Activated CD8-positive, alpha-beta memory T cell treated with anti-CD3 and anti-CD28 coated beads, Interleukin-2, amount 10 ng/mL, durations not matched to agents 7 days and 5 days (primary cell): ENCODE results near the gene NRGN. TPM values are rescaled to one million over a fixed set of nuclear protein-coding genes. Genes with fewer than 3 reads are reported as not detected.

Experiments
- ATAC-seq: fragments of 150-1000 bp; cut with Tn5 transposase; one replicate; pipeline ENCODE4 v1.10.0; 2021; ENCODE audit warnings: moderate library complexity
- CTCF ChIA-PET: fragments of 350-600 bp; sonication (Branson Sonifier 250); formaldehyde crosslinking; loops from one replicate; lab custom pipeline; 2021; ENCODE audit warnings: antibody characterized with exemption; lab: Charles Lee
- DNase-seq: peaks from one replicate; pipeline ENCODE4 v3.0.0-alpha.2; 2020
- H3K27ac Mint-ChIP-seq: one replicate; pipeline ENCODE4 v1.8.0; 2021; ENCODE audit warnings: mild to moderate bottlenecking, mixed read lengths
- H3K27me3 Mint-ChIP-seq: one replicate; pipeline ENCODE4 v1.8.0; 2021; ENCODE audit warnings: mixed read lengths
- H3K36me3 Mint-ChIP-seq: one replicate; pipeline ENCODE4 v1.8.0; 2021; ENCODE audit warnings: mild to moderate bottlenecking, mixed read lengths
- H3K4me1 Mint-ChIP-seq: one replicate; pipeline ENCODE4 v1.8.0; 2021; ENCODE audit warnings: mixed read lengths
- H3K4me3 Mint-ChIP-seq: one replicate; pipeline ENCODE4 v1.8.0; 2021; ENCODE audit warnings: mild to moderate bottlenecking, moderate library complexity, mixed read lengths
- H3K9me3 Mint-ChIP-seq: one replicate; pipeline ENCODE4 v1.8.0; 2022; ENCODE audit warnings: low read depth, mixed read lengths
- total RNA-seq, 2 experiments: library from RNA; stranded (reverse); gene quantifications; one replicate each; pipeline ENCODE4 v1.2.3, GENCODE V29; 2021

The NRGN gene
- total RNA-seq, 2 experiments from 2014 or later, result 6.6 TPM

GRCh38 chr11:124725719-124726105 lies 14.0 kb upstream of the NRGN start:
- Mint-ChIP-seq H3K9me3 (no peaks in the 10 kb centered on the region), H3K4me3 (no peak overlapping the region), H3K27ac (no peak overlapping the region), H3K36me3 (no peaks in the 10 kb centered on the region), H3K4me1 (no peaks in the 10 kb centered on the region), H3K27me3 (peaks cover 46% of the 10 kb centered on the region)
- CTCF ChIA-PET, result interaction anchor here (1.3 kb wide), 1 partner anchor 26 kb away, joined by 4 read pairs; no protein-coding TSS in a partner anchor
- DNase-seq (no peak), ATAC-seq (no peak)

DNA sequence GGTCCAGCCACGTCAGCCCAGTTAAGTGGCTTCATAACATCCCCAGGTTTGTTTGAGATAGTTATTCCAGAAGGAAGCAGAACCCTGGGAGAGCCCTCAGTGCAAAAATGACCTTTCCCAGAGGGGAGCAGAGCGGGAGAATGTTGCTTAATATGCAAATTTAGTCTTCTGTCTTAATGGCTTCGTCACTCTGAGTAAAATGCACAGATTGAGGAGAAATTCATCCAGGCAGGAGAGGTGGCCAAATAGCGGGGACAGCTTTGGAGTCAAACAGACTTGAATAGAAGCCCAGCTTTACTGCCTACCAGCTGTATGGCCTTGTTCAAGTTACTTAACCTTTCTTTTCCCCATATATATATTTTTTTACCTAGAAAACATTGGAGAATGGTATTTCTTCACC lies 12.3 kb upstream of the NRGN start:
- CTCF ChIA-PET, result interaction anchor here (1.0 kb wide), 1 partner anchor 10 kb away, joined by 3 read pairs; no protein-coding TSS in a partner anchor
- Mint-ChIP-seq H3K4me1 (no peaks in the 10 kb centered on the region), H3K4me3 (no peak overlapping the region), H3K27ac (no peak overlapping the region), H3K36me3 (no peaks in the 10 kb centered on the region), H3K9me3 (no peaks in the 10 kb centered on the region), H3K27me3 (peaks cover 34% of the 10 kb centered on the region)
- ATAC-seq (no peak), DNase-seq (no peak)

GRCh38 chr11:124728134-124728533 lies 11.6 kb upstream of the NRGN start:
- CTCF ChIA-PET, result no interaction called here
- Mint-ChIP-seq H3K4me3 (no peak overlapping the region), H3K4me1 (no peaks in the 10 kb centered on the region), H3K36me3 (no peaks in the 10 kb centered on the region), H3K27ac (no peak overlapping the region), H3K9me3 (no peaks in the 10 kb centered on the region), H3K27me3 (peaks cover 28% of the 10 kb centered on the region)
- no peak for DNase-seq
- ATAC-seq, result no peak

GRCh38 chr11:124729571-124729970 lies 10.2 kb upstream of the NRGN start:
- no peak overlapping the region for H3K27ac Mint-ChIP-seq
- H3K4me3 Mint-ChIP-seq, result no peak overlapping the region
- peaks cover 19% of the 10 kb centered on the region for H3K27me3 Mint-ChIP-seq
- no peak for DNase-seq
- H3K4me1 Mint-ChIP-seq, result no peaks in the 10 kb centered on the region
- H3K9me3 Mint-ChIP-seq, result no peaks in the 10 kb centered on the region
- CTCF ChIA-PET, result no interaction called here
- no peak for ATAC-seq
- no peaks in the 10 kb centered on the region for H3K36me3 Mint-ChIP-seq

- Mint-ChIP-seq H3K9me3 (no peaks in the 10 kb centered on the region), H3K27me3 (peaks cover 30% of the 10 kb centered on the region), H3K27ac (no peak overlapping the region), H3K36me3 (no peaks in the 10 kb centered on the region), H3K4me3 (no peak overlapping the region), H3K4me1 (no peaks in the 10 kb centered on the region)
- CTCF ChIA-PET, result interaction anchor here (1.2 kb wide), 1 partner anchor 14 kb away, joined by 3 read pairs; no protein-coding TSS in a partner anchor
- ATAC-seq (no peak), DNase-seq (no peak)
These were observed 7.5 kb upstream of the NRGN start for GRCh38 chr11:124732230-124732629.

GRCh38 chr11:124736736-124737135 lies 3.0 kb upstream of the NRGN start:
- no peaks in the 10 kb centered on the region for H3K36me3 Mint-ChIP-seq
- H3K4me1 Mint-ChIP-seq, result peaks cover 15% of the 10 kb centered on the region
- H3K27me3 Mint-ChIP-seq, result peaks cover 57% of the 10 kb centered on the region
- CTCF ChIA-PET, result interaction anchor here (1.2 to 1.8 kb wide), 2 partner anchors 10 kb away, joined by 3 to 6 read pairs; no protein-coding TSS in a partner anchor
- H3K9me3 Mint-ChIP-seq, result no peaks in the 10 kb centered on the region
- DNase-seq, result no peak
- no peak overlapping the region for H3K4me3 Mint-ChIP-seq
- ATAC-seq, result no peak
- H3K27ac Mint-ChIP-seq, result no peak overlapping the region

DNA sequence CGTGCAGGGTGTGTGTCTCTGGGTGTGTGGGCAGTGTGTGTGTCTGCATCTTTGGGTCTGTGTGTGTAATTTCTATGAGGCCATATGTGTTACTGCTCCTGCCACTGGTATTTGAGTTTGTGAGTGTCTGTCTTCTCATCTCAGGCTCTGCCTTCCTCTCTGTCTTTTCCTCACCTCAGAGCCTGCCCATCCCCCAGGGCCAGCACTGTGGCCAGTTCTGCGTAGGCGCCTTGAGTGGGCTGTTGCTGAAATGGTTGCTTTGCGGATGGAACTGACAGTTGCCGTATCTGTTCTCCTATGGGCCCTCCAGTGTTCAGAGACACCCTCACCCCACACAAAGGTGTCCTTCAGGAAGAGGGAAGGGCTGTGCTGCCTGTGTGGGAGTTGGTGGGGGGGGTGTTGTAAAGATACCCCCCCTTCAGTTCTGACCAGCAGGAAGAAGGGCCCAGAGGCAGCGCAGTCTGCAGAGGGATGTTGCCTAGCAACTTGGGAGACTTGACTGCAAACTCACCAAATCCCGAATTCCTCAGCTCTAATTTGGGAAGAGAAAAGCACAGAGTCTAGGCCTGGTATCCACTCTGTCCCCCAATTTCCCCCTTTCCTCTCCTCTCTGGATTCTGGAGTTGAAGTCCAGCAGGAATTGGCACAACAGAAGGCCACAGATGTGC lies 2.0 kb upstream of the NRGN start:
- Mint-ChIP-seq H3K9me3 (no peaks in the 10 kb centered on the region), H3K27me3 (peaks cover 62% of the 10 kb centered on the region), H3K4me1 (peaks cover 15% of the 10 kb centered on the region), H3K36me3 (no peaks in the 10 kb centered on the region), H3K27ac (no peak overlapping the region), H3K4me3 (no peak overlapping the region)
- DNase-seq (no peak), ATAC-seq (no peak)
- CTCF ChIA-PET, result interaction anchor here (1.2 to 1.9 kb wide), 2 partner anchors 11 to 56 kb away, joined by 3 to 4 read pairs; no protein-coding TSS in a partner anchor

DNA sequence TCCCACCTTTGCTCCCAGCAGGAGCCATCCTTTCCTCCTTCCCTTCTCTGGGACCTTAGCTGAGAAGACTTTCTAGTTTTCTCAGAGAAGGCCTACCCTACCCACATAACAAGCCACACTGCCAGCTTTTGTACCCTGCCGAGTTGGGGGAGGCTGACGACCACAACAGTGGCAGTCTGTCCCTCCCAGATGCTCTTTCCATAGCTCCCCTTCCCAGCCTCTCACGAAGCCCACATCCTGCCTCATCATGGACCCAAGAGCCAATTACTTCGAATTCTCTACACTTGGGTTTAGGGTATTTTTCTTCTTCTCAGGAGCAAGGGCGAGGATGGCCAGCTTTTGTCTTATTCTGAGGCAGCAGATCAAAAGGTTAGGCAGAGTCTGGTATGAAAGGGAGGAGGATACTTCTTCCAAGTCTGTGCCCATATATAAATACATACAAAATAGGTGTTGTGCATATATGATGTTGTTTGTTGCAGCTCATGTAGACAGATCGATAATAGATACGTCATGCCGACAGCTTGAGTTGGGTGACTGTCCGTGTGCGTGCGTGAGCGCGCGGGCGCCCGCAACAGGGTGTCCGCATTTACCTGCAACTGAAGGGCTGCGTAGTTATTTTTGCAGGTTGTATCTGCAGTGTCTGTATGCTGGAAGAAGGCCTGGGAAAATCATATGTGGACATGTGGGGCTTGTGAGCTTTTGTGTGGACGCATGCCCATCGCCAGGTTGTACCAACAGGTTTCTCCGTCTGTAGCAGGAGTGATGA lies 846 bp upstream of the NRGN start:
- H3K9me3 Mint-ChIP-seq, result no peaks in the 10 kb centered on the region
- peak overlapping the region; percentile 74 for H3K4me3 Mint-ChIP-seq
- H3K27ac Mint-ChIP-seq, result no peak overlapping the region
- peaks cover 15% of the 10 kb centered on the region for H3K4me1 Mint-ChIP-seq
- CTCF ChIA-PET, result interaction anchor here (1.4 to 3.1 kb wide), 6 partner anchors 18 to 97 kb away, joined by 3 to 10 read pairs (median 6); no protein-coding TSS in a partner anchor
- H3K27me3 Mint-ChIP-seq, result peaks cover 66% of the 10 kb centered on the region
- no peaks in the 10 kb centered on the region for H3K36me3 Mint-ChIP-seq
- no peak for ATAC-seq
- no peak for DNase-seq

- no peaks in the 10 kb centered on the region for H3K9me3 Mint-ChIP-seq
These were observed 638 bp downstream of the NRGN start for GRCh38 chr11:124740277-124740882.

DNA sequence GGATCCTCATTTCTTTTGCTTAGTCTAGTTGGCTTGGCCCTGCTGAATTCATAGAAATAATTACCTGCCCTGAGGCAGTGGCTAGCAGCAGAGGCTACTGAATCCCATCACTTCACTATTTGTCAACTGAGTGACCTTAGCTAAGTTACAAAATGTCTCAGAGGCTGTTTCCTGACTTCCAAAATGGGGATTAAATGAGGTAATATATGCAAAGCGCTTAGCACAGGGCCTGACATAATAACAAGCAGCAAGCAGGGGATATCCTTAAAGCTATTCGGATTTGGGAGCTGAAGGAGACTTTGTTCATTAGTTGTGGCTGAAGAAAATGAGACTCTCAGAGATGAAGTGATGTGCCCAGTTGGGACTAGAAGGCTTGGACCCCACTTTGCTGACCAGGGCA lies 2.8 kb downstream of the NRGN start:
- Mint-ChIP-seq H3K4me3 (no peak overlapping the region), H3K27ac (no peak overlapping the region), H3K9me3 (no peaks in the 10 kb centered on the region), H3K4me1 (peaks cover 23% of the 10 kb centered on the region), H3K27me3 (peaks cover 49% of the 10 kb centered on the region), H3K36me3 (no peaks in the 10 kb centered on the region)
- CTCF ChIA-PET, result interaction anchor here (0.5 to 7.7 kb wide), 5 partner anchors 16 to 1585 kb away, joined by 3 to 69 read pairs (median 4); no protein-coding TSS in a partner anchor
- ATAC-seq, result no peak
- DNase-seq, result no peak

More at GRCh38 chr11:124740277-124740882, 638 bp downstream of the NRGN start:
- Mint-ChIP-seq H3K27ac (no peak overlapping the region), H3K4me1 (peaks cover 19% of the 10 kb centered on the region), H3K36me3 (no peaks in the 10 kb centered on the region), H3K4me3 (peak overlapping the region; percentile 74), H3K27me3 (peaks cover 65% of the 10 kb centered on the region)
- CTCF ChIA-PET, result interaction anchor here (0.9 to 3.1 kb wide), 11 partner anchors 13 to 96 kb away, joined by 3 to 10 read pairs (median 5); partner anchors contain the start of genes SIAE and SPA17
- peak; percentile 61 for DNase-seq
- peak; percentile 31 for ATAC-seq

GRCh38 chr11:124743050-124743449 lies 3.3 kb downstream of the NRGN start:
- H3K36me3 Mint-ChIP-seq, result no peaks in the 10 kb centered on the region
- DNase-seq, result no peak

GRCh38 chr11:124745270-124745834 lies 5.6 kb downstream of the NRGN start:
- H3K9me3 Mint-ChIP-seq, result no peaks in the 10 kb centered on the region
- DNase-seq (no peak), ATAC-seq (no peak)
- H3K36me3 Mint-ChIP-seq, result no peaks in the 10 kb centered on the region
- H3K27ac Mint-ChIP-seq, result no peak overlapping the region
- H3K4me3 Mint-ChIP-seq, result peak overlapping the region; percentile 44
- CTCF ChIA-PET, result interaction anchor here (1.1 to 7.7 kb wide), 16 partner anchors 9 to 1143 kb away, joined by 3 to 69 read pairs (median 5); partner anchors contain the start of genes ESAM, MSANTD2, SIAE and SPA17
- H3K27me3 Mint-ChIP-seq, result peaks cover 40% of the 10 kb centered on the region
- H3K4me1 Mint-ChIP-seq, result peaks cover 19% of the 10 kb centered on the region

More at GRCh38 chr11:124743050-124743449, 3.3 kb downstream of the NRGN start:
- no peak for ATAC-seq
- H3K4me3 Mint-ChIP-seq, result no peak overlapping the region
- H3K27ac Mint-ChIP-seq, result no peak overlapping the region
- no peaks in the 10 kb centered on the region for H3K9me3 Mint-ChIP-seq
- H3K27me3 Mint-ChIP-seq, result peaks cover 45% of the 10 kb centered on the region
- CTCF ChIA-PET, result interaction anchor here (0.5 to 7.7 kb wide), 6 partner anchors 15 to 1586 kb away, joined by 3 to 69 read pairs (median 4); no protein-coding TSS in a partner anchor
- peaks cover 23% of the 10 kb centered on the region for H3K4me1 Mint-ChIP-seq
